ENCODE results near the gene CERS6. TPM values are rescaled to one million over a fixed set of nuclear protein-coding genes. Genes with fewer than 3 reads are reported as not detected.

The CERS6 gene
- total RNA-seq, 1 experiment from 2014 or later = 45.9 TPM

- no TSS peak for BruUV-seq (replicated peaks)
Measured at GRCh38 chr2:168734199-168734760, 278.2 kb downstream of the CERS6 start.

GRCh38 chr2:168736649-168737445, 280.8 kb downstream of the CERS6 start:
- H3K36me3 Mint-ChIP-seq (ENCODE audit: insufficient read depth, unreplicated experiment) = no peaks in the 10 kb centered on the region
- no peaks in the 10 kb centered on the region for H3K27me3 Mint-ChIP-seq (ENCODE audit: unreplicated experiment)
- no peak for DNase-seq
- intact Hi-C loops (cut with micrococcal nuclease; ENCODE audit: unreplicated experiment) = no loop called here
- no peak for TF ChIP-seq CTCF (IDR thresholded peaks at IDR 0.05; ENCODE audit: unreplicated experiment)
- CTCF ChIA-PET = no interaction called here
- H3K4me1 Mint-ChIP-seq (ENCODE audit: low read depth, unreplicated experiment) = no peaks in the 10 kb centered on the region
- H3K9me3 Mint-ChIP-seq (ENCODE audit: low read depth, unreplicated experiment) = no peaks in the 10 kb centered on the region
- no peak overlapping the region for H3K27ac Mint-ChIP-seq (ENCODE audit: unreplicated experiment)
- no peak overlapping the region for H3K4me3 Mint-ChIP-seq (ENCODE audit: low read depth, unreplicated experiment)
- no TSS peak for BruUV-seq (replicated peaks)

More at GRCh38 chr2:168734199-168734760, 278.2 kb downstream of the CERS6 start:
- H3K36me3 Mint-ChIP-seq (ENCODE audit: insufficient read depth, unreplicated experiment) = no peaks in the 10 kb centered on the region
- intact Hi-C loops (cut with micrococcal nuclease; ENCODE audit: unreplicated experiment) = no loop called here
- CTCF ChIA-PET = no interaction called here
- no peak overlapping the region for H3K27ac Mint-ChIP-seq (ENCODE audit: unreplicated experiment)
- no peaks in the 10 kb centered on the region for H3K4me1 Mint-ChIP-seq (ENCODE audit: low read depth, unreplicated experiment)
- H3K27me3 Mint-ChIP-seq (ENCODE audit: unreplicated experiment) = no peaks in the 10 kb centered on the region
- no peaks in the 10 kb centered on the region for H3K9me3 Mint-ChIP-seq (ENCODE audit: low read depth, unreplicated experiment)
- no peak for TF ChIP-seq CTCF (IDR thresholded peaks at IDR 0.05; ENCODE audit: unreplicated experiment)
- DNase-seq = no peak
- no peak overlapping the region for H3K4me3 Mint-ChIP-seq (ENCODE audit: low read depth, unreplicated experiment)

- no TSS peak for BruUV-seq (replicated peaks)
- Mint-ChIP-seq H3K27me3 (ENCODE audit: unreplicated experiment) (no peaks in the 10 kb centered on the region), H3K9me3 (ENCODE audit: low read depth, unreplicated experiment) (no peaks in the 10 kb centered on the region), H3K36me3 (ENCODE audit: insufficient read depth, unreplicated experiment) (no peaks in the 10 kb centered on the region), H3K27ac (ENCODE audit: unreplicated experiment) (no peak overlapping the region), H3K4me3 (ENCODE audit: low read depth, unreplicated experiment) (no peak overlapping the region), H3K4me1 (ENCODE audit: low read depth, unreplicated experiment) (no peaks in the 10 kb centered on the region)
- CTCF ChIA-PET = no interaction called here
- TF ChIP-seq CTCF (IDR thresholded peaks at IDR 0.05; ENCODE audit: unreplicated experiment) = no peak
- DNase-seq = no peak
- intact Hi-C loops (cut with micrococcal nuclease; ENCODE audit: unreplicated experiment) = no loop called here
Measured at GRCh38 chr2:168738062-168738461, 282.0 kb downstream of the CERS6 start.

GRCh38 chr2:168740360-168740759, 284.3 kb downstream of the CERS6 start:
- Mint-ChIP-seq H3K27ac (ENCODE audit: unreplicated experiment) (no peak overlapping the region), H3K36me3 (ENCODE audit: insufficient read depth, unreplicated experiment) (no peaks in the 10 kb centered on the region), H3K27me3 (ENCODE audit: unreplicated experiment) (no peaks in the 10 kb centered on the region), H3K4me3 (ENCODE audit: low read depth, unreplicated experiment) (no peak overlapping the region), H3K9me3 (ENCODE audit: low read depth, unreplicated experiment) (no peaks in the 10 kb centered on the region), H3K4me1 (ENCODE audit: low read depth, unreplicated experiment) (no peaks in the 10 kb centered on the region)
- no peak for DNase-seq
- CTCF ChIA-PET = no interaction called here
- no peak for TF ChIP-seq CTCF (IDR thresholded peaks at IDR 0.05; ENCODE audit: unreplicated experiment)
- BruUV-seq (replicated peaks) = no TSS peak
- intact Hi-C loops (cut with micrococcal nuclease; ENCODE audit: unreplicated experiment) = no loop called here
